ENCODE results near the gene ASAP2. TPM values are rescaled to one million over a fixed set of nuclear protein-coding genes. Genes with fewer than 3 reads are reported as not detected.

Gene ASAP2
- total and polyA plus RNA-seq, 4 experiments from 2014 or later: not detected

GRCh38 chr2:9325428-9325827 lies 118.8 kb downstream of the ASAP2 start:
- no peaks in the 10 kb centered on the region for H3K4me1 ChIP-seq (ENCODE audit: insufficient read depth, low read length)
- peaks cover 5 to 19% of the 10 kb centered on the region in 2 donors for H3K27me3 Mint-ChIP-seq
- POLR2A ChIA-PET (ENCODE audit: partially characterized antibody): no interaction called here
- no peak overlapping the region for H3K4me3 ChIP-seq (ENCODE audit: low read length in 2 of 2)
- H3K27me3 ChIP-seq (ENCODE audit: insufficient read depth, low read length): no peaks in the 10 kb centered on the region
- no peak overlapping the region for H3K4me3 Mint-ChIP-seq
- no peaks in the 10 kb centered on the region for H3K9me3 ChIP-seq (ENCODE audit: control insufficient read depth in 1 of 2, low read length in 2 of 2)
- H3K9me3 Mint-ChIP-seq: peaks cover 0 to 2% (median 0%) of the 10 kb centered on the region in 8 donors
- H3K27ac Mint-ChIP-seq: no peak overlapping the region
- DNase-seq: no peak
- H3K27ac ChIP-seq (ENCODE audit: low read depth, low read length): no peak overlapping the region
- CTCF ChIA-PET (ENCODE audit: partially characterized antibody): no interaction called here
- intact Hi-C loops (cut with micrococcal nuclease): no loop called here
- H3K36me3 ChIP-seq (ENCODE audit: insufficient read depth, low read length): no peaks in the 10 kb centered on the region
- no peaks in the 10 kb centered on the region for H3K36me3 Mint-ChIP-seq
- H3K4me1 Mint-ChIP-seq: no peaks in the 10 kb centered on the region

GRCh38 chr2:9326975-9327374 lies 120.4 kb downstream of the ASAP2 start:
- no peaks in the 10 kb centered on the region for H3K36me3 Mint-ChIP-seq
- Histone ChIP-seq H3K9me3 (ENCODE audit: control insufficient read depth in 1 of 2, low read length in 2 of 2) (no peaks in the 10 kb centered on the region), H3K4me3 (ENCODE audit: low read length in 2 of 2) (no peak overlapping the region), H3K4me1 (ENCODE audit: insufficient read depth, low read length) (no peaks in the 10 kb centered on the region), H3K27ac (ENCODE audit: low read depth, low read length) (no peak overlapping the region), H3K36me3 (ENCODE audit: insufficient read depth, low read length) (no peaks in the 10 kb centered on the region), H3K27me3 (ENCODE audit: insufficient read depth, low read length) (no peaks in the 10 kb centered on the region)
- no peaks in the 10 kb centered on the region for H3K4me1 Mint-ChIP-seq
- no peak overlapping the region for H3K4me3 Mint-ChIP-seq
- peaks cover 5 to 19% of the 10 kb centered on the region in 2 donors for H3K27me3 Mint-ChIP-seq
- peaks cover 0 to 2% (median 0%) of the 10 kb centered on the region in 8 donors for H3K9me3 Mint-ChIP-seq
- ChIA-PET POLR2A (ENCODE audit: partially characterized antibody) (no interaction called here), CTCF (ENCODE audit: partially characterized antibody) (no interaction called here)
- intact Hi-C loops (cut with micrococcal nuclease): no loop called here
- no peak overlapping the region for H3K27ac Mint-ChIP-seq
- DNase-seq: no peak

GRCh38 chr2:9327873-9328352 lies 121.3 kb downstream of the ASAP2 start:
- Histone ChIP-seq H3K9me3 (ENCODE audit: control insufficient read depth in 1 of 2, low read length in 2 of 2) (no peaks in the 10 kb centered on the region), H3K27me3 (ENCODE audit: insufficient read depth, low read length) (no peaks in the 10 kb centered on the region), H3K4me3 (ENCODE audit: low read length in 2 of 2) (no peak overlapping the region), H3K36me3 (ENCODE audit: insufficient read depth, low read length) (no peaks in the 10 kb centered on the region), H3K4me1 (ENCODE audit: insufficient read depth, low read length) (no peaks in the 10 kb centered on the region), H3K27ac (ENCODE audit: low read depth, low read length) (no peak overlapping the region)
- H3K27ac Mint-ChIP-seq: no peak overlapping the region
- H3K27me3 Mint-ChIP-seq: peaks cover 5 to 16% of the 10 kb centered on the region in 2 donors
- H3K9me3 Mint-ChIP-seq: peaks cover 0 to 2% (median 0%) of the 10 kb centered on the region in 8 donors
- H3K4me3 Mint-ChIP-seq: no peak overlapping the region
- CTCF ChIA-PET (ENCODE audit: partially characterized antibody): interaction anchor here (0.6 kb wide), 1 partner anchor 127 kb away, joined by 3 read pairs; no protein-coding TSS in a partner anchor
- POLR2A ChIA-PET (ENCODE audit: partially characterized antibody): no interaction called here
- intact Hi-C loops (cut with micrococcal nuclease): no loop called here
- H3K36me3 Mint-ChIP-seq: no peaks in the 10 kb centered on the region
- DNase-seq: no peak
- no peaks in the 10 kb centered on the region for H3K4me1 Mint-ChIP-seq

- no peaks in the 10 kb centered on the region for H3K9me3 ChIP-seq (ENCODE audit: control insufficient read depth in 1 of 2, low read length in 2 of 2)
- Mint-ChIP-seq H3K4me3 (no peak overlapping the region), H3K27ac (no peak overlapping the region), H3K9me3 (peaks cover 0 to 2% (median 0%) of the 10 kb centered on the region in 8 donors), H3K27me3 (peaks cover 7 to 14% of the 10 kb centered on the region in 2 donors), H3K4me1 (peaks cover 0 to 2% (median 0%) of the 10 kb centered on the region in 4 donors), H3K36me3 (no peaks in the 10 kb centered on the region)
- no peak overlapping the region for H3K4me3 ChIP-seq (ENCODE audit: low read length in 2 of 2)
- POLR2A ChIA-PET (ENCODE audit: partially characterized antibody): no interaction called here
- CTCF ChIA-PET (ENCODE audit: partially characterized antibody): no interaction called here
- H3K36me3 ChIP-seq (ENCODE audit: insufficient read depth, low read length): no peaks in the 10 kb centered on the region
- intact Hi-C loops (cut with micrococcal nuclease): no loop called here
- H3K4me1 ChIP-seq (ENCODE audit: insufficient read depth, low read length): no peaks in the 10 kb centered on the region
- no peak overlapping the region for H3K27ac ChIP-seq (ENCODE audit: low read depth, low read length)
- no peak for DNase-seq
- no peaks in the 10 kb centered on the region for H3K27me3 ChIP-seq (ENCODE audit: insufficient read depth, low read length)
Observed at GRCh38 chr2:9328931-9329330, 122.3 kb downstream of the ASAP2 start.

- intact Hi-C loops (cut with micrococcal nuclease): no loop called here
- H3K36me3 ChIP-seq (ENCODE audit: insufficient read depth, low read length): no peaks in the 10 kb centered on the region
- H3K4me1 Mint-ChIP-seq: peaks cover 0 to 2% (median 0%) of the 10 kb centered on the region in 4 donors
- H3K27me3 ChIP-seq (ENCODE audit: insufficient read depth, low read length): no peaks in the 10 kb centered on the region
- peak in 1 of 5 donors; percentile 32 for DNase-seq
- peaks cover 7 to 14% of the 10 kb centered on the region in 2 donors for H3K27me3 Mint-ChIP-seq
- no peak overlapping the region for H3K4me3 ChIP-seq (ENCODE audit: low read length in 2 of 2)
- no peak overlapping the region for H3K4me3 Mint-ChIP-seq
- H3K9me3 ChIP-seq (ENCODE audit: control insufficient read depth in 1 of 2, low read length in 2 of 2): no peaks in the 10 kb centered on the region
- no peaks in the 10 kb centered on the region for H3K4me1 ChIP-seq (ENCODE audit: insufficient read depth, low read length)
- H3K9me3 Mint-ChIP-seq: peaks cover 0 to 2% (median 0%) of the 10 kb centered on the region in 8 donors
- no peak overlapping the region for H3K27ac Mint-ChIP-seq
- no peaks in the 10 kb centered on the region for H3K36me3 Mint-ChIP-seq
- no peak overlapping the region for H3K27ac ChIP-seq (ENCODE audit: low read depth, low read length)
- POLR2A ChIA-PET (ENCODE audit: partially characterized antibody): no interaction called here
- CTCF ChIA-PET (ENCODE audit: partially characterized antibody): no interaction called here
Observed at GRCh38 chr2:9329497-9329896, 122.9 kb downstream of the ASAP2 start.

GRCh38 chr2:9330612-9331270 lies 124.1 kb downstream of the ASAP2 start:
- intact Hi-C loops (cut with micrococcal nuclease): no loop called here
- POLR2A ChIA-PET (ENCODE audit: partially characterized antibody): no interaction called here
- DNase-seq: no peak

GRCh38 chr2:9331704-9332103 lies 125.1 kb downstream of the ASAP2 start:
- no peak overlapping the region for H3K4me3 Mint-ChIP-seq
- POLR2A ChIA-PET (ENCODE audit: partially characterized antibody): no interaction called here
- H3K4me3 ChIP-seq (ENCODE audit: low read length in 2 of 2): no peak overlapping the region
- H3K27ac ChIP-seq (ENCODE audit: low read depth, low read length): no peak overlapping the region
- H3K9me3 ChIP-seq (ENCODE audit: control insufficient read depth in 1 of 2, low read length in 2 of 2): no peaks in the 10 kb centered on the region
- CTCF ChIA-PET (ENCODE audit: partially characterized antibody): no interaction called here
- peaks cover 9 to 17% of the 10 kb centered on the region in 2 donors for H3K27me3 Mint-ChIP-seq
- peaks cover 0 to 6% (median 2%) of the 10 kb centered on the region in 4 donors for H3K4me1 Mint-ChIP-seq
- no peaks in the 10 kb centered on the region for H3K36me3 ChIP-seq (ENCODE audit: insufficient read depth, low read length)
- H3K27me3 ChIP-seq (ENCODE audit: insufficient read depth, low read length): no peaks in the 10 kb centered on the region
- H3K4me1 ChIP-seq (ENCODE audit: insufficient read depth, low read length): no peaks in the 10 kb centered on the region
- no peak overlapping the region for H3K27ac Mint-ChIP-seq
- peaks cover 0 to 2% (median 0%) of the 10 kb centered on the region in 8 donors for H3K9me3 Mint-ChIP-seq
- no peak for DNase-seq
- no peaks in the 10 kb centered on the region for H3K36me3 Mint-ChIP-seq
- intact Hi-C loops (cut with micrococcal nuclease): no loop called here

More at GRCh38 chr2:9330612-9331270, 124.1 kb downstream of the ASAP2 start:
- H3K4me3 Mint-ChIP-seq: no peak overlapping the region
- Histone ChIP-seq H3K27ac (ENCODE audit: low read depth, low read length) (no peak overlapping the region), H3K4me1 (ENCODE audit: insufficient read depth, low read length) (no peaks in the 10 kb centered on the region), H3K9me3 (ENCODE audit: control insufficient read depth in 1 of 2, low read length in 2 of 2) (no peaks in the 10 kb centered on the region), H3K36me3 (ENCODE audit: insufficient read depth, low read length) (no peaks in the 10 kb centered on the region), H3K27me3 (ENCODE audit: insufficient read depth, low read length) (no peaks in the 10 kb centered on the region), H3K4me3 (ENCODE audit: low read length in 2 of 2) (no peak overlapping the region)
- peaks cover 0 to 2% (median 0%) of the 10 kb centered on the region in 4 donors for H3K4me1 Mint-ChIP-seq
- H3K27ac Mint-ChIP-seq: no peak overlapping the region
- peaks cover 9 to 14% of the 10 kb centered on the region in 2 donors for H3K27me3 Mint-ChIP-seq
- H3K9me3 Mint-ChIP-seq: peaks cover 0 to 2% (median 0%) of the 10 kb centered on the region in 8 donors
- no peaks in the 10 kb centered on the region for H3K36me3 Mint-ChIP-seq
- CTCF ChIA-PET (ENCODE audit: partially characterized antibody): no interaction called here

All from CD4-positive, alpha-beta memory T cell (primary cell).